Activated CD8-positive, alpha-beta memory T cell treated with anti-CD3 and anti-CD28 coated beads, Interleukin-2, amount 50 U/mL, for 1 hour (primary cell): Measurements from ENCODE around the gene SLC20A1.
"Not testable (repeated sequence)": the region's sequence is repeated elsewhere in the genome, so short reads cannot be mapped to it uniquely, and the experiment has no call there.

Experiments
- DNase-seq: peaks from one replicate; pipeline ENCODE4 v3.0.0-alpha.2; 2020; ENCODE audit errors: extremely low read depth

Gene SLC20A1

GRCh38 chr2:112683550-112684414 lies 38.0 kb downstream of the SLC20A1 start:
- DNase-seq = no peak

- DNase-seq = no peak
These were observed 38.7 kb downstream of the SLC20A1 start for GRCh38 chr2:112684415-112684775.

DNA sequence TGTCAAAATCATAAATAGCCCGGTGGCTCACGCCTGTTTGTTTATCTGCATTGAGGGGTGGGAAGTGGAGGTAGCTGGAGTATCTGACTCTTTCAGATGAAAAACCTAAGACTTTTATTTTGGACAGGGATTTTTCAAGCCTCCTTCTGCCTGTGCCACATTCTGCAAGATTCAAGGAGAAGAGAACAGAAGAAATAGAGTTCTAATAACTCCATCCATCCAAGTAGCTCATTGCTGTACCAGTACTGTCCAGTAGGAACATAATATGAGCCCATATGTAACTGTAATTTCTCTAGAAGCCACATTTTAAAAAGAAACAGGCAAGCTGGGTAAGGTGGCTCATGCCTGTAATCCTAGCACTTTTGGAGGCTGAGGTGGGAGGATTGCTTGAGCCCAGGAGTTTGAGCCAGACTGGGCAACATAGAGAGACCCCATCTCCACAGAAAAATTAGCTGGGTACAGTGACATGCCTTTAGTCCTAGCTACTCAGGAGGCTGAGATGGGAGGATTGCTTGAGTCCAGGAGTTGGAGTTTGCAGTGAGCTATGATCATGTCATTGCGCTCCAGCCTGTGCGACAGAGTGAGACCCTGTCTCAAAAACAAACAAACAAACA lies 39.6 kb downstream of the SLC20A1 start:
- no peak for DNase-seq

DNA sequence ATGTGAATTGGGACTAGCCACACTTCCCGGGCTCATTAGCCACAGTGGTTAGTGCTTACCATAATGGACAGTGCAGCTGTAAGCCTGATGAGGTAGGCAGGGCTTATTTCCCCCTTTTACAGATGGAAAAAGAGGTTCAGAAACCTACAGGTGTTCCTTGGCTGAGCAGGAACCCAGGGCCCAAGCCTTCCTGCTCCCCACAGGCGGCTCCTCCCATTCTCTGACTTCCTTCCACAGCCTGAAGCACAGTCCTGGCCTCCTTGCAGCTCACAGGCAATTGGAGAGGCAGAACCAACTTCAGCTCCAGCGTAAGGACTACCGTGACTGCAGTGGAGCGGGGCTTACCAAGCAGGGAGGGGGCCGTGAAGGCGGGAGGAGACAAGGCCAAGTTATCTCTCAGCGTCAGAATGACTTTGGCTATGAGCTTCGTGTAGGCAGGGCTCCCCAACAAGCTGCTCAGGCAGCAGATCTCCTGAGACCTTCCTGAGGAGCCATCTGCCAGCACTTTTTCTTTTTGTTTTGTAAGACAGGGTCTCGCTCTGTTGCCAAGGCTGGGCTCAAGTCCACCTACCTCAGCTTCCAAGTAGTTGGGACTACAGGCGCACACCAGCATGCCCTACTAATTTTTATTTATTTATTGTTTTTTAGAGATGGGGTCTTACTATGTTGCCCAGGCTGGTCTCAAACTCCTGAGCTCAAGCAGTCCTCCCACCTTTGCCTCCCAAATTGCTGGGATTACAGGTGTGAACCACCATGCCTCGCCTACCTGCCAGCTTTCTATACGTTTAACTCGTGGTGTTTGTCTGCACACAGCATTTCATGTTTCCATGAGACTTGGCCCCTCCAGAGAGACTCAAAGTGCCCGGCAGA lies 40.8 kb downstream of the SLC20A1 start:
- no peak for DNase-seq

GRCh38 chr2:112687522-112687921 lies 41.8 kb downstream of the SLC20A1 start:
- no peak for DNase-seq

- DNase-seq = no peak
These were observed 42.5 kb downstream of the SLC20A1 start for GRCh38 chr2:112688086-112688880.

DNA sequence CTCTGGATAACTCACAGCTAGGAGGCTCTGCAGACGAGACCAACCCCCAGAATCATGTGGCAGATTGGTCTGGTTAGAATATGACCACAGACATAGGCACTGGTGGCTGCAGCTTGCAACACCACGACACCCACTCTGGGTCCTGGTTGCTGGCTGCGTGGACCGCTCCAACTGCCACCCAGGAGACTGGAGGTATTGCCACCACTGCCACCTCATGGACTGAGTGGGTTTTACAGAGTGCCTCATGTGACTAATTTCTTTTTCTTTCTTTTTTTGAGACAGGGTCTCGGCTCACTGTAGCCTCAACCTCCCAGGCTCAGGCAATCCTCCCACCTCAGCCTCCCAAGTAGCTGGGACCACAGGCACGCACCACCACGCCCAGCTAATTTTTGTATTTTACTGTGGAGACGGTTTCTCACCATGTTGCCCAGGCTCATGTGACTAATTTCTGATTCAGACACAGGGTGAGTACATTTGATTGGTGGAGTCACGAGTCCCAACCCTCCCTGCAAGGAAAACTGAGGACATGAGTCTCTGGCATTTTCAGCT lies 45.2 kb downstream of the SLC20A1 start:
- DNase-seq = peak; percentile 40

DNA sequence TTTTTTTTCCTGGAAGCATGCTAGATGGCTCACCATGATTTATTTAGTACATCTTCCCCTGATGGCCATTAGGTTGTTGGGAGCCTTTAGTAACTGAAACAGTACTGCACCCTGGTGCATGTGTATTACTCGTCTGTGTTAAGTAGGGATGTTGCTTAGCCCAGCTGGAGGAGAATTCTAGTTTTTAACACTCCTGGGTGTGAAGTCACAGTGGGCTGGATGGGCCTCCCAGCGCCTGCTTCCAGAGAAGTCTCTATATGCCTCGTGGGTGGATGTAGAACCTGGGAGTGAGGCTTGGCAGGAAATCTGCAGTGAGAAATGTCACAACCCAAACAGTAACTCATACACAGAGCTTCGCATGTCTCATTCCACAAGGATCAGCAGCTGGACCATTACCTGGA lies 46.1 kb downstream of the SLC20A1 start:
- no peak for DNase-seq

- DNase-seq = no peak
These were observed 46.8 kb downstream of the SLC20A1 start for GRCh38 chr2:112692495-112692911.

DNA sequence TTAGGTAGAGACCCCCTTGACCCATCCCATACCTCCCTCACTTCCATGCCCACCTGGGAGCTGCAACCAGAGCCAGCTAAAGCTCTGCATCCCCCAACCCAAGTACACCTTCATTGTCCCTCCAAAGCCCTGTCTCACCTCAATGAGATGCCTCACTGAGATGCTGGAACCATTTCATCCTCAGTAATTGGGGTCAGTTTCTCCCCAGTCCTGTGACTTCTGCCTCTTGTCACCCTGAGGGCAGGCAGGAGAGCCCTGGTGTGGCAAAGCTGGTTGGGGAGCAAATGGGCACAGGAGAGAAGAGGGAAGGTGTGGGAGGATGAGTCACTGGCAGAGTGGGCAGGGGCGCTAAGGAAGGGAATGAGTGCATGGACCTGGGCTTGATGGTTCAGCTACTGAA lies 47.2 kb downstream of the SLC20A1 start:
- no peak for DNase-seq

DNA sequence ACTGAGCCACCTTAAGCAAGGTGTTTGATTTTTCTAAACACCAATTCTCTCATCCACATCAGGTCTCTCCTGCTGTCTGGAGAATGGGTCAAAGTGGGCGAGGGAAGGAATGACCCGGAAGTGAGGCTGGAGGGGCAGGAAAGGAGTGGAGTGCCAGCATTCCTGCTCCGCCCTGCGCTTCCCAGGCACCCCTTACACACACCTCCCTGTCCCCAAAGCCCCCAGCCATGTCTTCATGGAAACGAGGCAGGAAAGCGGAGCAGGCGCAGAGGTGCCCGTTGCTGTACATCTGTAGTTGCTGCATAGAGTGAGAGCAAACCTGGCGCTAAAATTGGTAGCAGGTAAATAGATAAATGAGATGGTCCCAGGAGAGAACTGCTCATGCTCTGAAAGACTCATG lies 47.9 kb downstream of the SLC20A1 start:
- no peak for DNase-seq

DNA sequence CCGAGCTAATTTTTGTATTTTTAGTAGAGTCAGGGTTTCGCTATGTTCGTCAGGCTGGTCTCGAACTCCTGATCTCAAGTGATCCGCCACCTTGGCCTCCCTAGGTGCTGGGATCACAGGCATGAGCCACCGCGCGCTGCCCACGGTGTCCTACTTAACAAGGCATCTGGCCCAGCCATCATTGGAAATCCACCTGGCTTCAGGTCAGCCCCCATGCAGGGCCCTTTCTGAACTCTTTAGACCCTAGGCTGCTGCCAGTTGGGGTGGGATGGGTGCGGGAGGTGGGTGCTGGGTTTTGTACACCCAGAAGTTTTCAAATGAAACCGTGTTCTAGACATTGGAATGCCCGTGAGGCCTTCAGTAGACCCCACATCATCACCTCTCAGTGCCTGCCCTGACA lies 48.4 kb downstream of the SLC20A1 start:
- no peak for DNase-seq

DNA sequence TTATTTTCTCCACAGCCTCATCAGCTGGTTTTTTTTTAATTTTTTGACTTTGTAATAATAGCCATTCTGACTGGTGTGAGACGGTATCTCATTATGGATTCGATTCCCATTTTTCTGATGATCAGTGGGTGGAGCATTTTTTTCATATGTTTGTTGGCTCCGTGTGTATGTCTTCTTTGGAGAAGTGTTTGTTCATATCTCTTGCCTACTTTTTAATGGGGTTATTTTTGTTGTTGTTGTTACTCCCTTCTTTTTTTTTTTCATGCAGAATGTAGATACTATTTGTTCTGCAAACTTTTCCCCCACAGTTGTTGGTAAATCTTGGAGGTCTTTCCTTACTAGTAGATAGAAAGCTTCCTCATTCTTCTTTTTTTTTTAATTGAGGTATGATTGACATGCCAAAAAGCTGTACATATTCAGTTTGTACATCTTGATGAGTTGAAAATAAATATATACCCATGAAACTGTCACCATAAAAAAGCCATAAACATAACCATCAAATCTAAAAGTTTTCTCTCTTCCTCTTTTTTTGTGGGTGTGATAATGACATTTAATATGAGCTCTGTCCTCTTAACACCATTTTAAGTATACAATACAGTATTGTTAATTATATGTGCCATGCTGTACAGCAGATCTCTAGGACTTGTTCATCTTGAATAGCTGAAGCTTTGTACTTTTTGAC lies 53.2 kb downstream of the SLC20A1 start:
- no peak for DNase-seq

DNA sequence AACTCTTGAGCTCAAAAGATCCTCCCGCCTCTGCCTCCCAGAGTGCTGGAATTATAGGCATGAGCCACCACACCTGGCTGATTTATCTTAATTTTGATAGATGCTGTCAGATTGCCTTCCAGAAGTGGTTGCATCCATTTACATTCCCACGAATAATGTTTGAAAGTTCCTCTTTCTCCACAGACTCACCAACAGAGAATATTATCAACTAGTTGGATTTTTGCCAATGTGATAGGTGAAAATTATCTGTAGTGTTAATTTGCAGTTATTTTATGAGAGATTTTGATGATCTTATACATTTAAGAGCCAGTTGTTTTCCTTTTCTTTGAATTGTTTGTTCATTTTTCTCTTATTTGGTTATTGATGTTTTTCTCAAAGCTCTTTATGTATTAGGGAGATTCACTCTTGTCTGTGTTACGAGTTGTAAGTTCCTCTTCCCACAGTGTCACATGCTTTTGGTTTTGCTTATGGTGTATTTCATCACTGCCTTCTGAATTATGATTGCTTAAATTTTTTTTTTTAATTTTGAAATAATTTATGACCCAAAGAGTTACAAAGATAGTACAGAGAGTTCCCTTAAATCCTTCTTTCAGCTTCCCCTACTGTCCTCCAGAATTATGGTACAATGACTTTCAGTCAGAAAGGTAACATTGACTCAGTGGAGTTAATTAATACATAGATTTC lies 54.4 kb downstream of the SLC20A1 start:
- DNase-seq = no peak

GRCh38 chr2:112701052-112701451 lies 55.3 kb downstream of the SLC20A1 start:
- no peak for DNase-seq

DNA sequence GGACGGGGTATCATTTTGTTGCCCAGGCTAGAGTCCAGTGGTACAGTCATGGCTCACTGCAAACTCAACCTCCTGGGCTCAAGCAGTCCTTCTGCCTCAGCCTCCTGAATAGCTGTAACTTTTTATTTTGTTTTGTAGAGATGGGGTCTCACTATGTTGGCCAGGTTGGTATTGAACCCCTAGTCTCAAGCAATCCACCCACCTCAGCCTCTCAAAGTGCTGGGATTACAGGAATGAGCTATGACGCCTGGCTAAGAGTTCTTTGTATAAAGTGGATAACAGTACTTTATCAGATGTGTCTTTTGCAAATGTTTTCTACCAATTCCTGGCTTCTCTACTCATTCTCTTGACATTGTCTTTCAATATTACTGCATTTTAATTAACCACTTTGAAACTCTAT lies 57.9 kb downstream of the SLC20A1 start:
- DNase-seq = no peak

GRCh38 chr2:112705575-112705974 lies 59.8 kb downstream of the SLC20A1 start:
- no peak for DNase-seq

GRCh38 chr2:112706170-112706664 lies 60.5 kb downstream of the SLC20A1 start:
- DNase-seq = no peak

DNA sequence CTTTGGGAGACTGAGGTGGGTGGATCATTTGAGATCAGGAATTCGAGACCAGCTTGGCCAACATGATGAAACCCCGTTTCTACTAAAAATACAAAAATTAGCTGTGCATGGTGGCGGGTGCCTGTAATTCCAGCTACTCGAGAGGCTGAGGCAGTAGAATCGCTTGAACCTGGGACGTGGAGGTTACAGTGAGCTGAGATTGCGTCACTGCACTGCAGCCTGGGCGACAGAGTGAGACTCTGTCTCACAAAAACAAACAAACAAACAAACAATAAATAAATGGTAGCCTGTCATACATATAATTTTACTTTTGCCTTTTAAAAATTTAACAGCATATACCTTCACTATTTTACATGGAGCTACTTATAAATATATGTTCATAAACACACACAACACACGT lies 61.2 kb downstream of the SLC20A1 start:
- DNase-seq = not testable (repeated sequence)

DNA sequence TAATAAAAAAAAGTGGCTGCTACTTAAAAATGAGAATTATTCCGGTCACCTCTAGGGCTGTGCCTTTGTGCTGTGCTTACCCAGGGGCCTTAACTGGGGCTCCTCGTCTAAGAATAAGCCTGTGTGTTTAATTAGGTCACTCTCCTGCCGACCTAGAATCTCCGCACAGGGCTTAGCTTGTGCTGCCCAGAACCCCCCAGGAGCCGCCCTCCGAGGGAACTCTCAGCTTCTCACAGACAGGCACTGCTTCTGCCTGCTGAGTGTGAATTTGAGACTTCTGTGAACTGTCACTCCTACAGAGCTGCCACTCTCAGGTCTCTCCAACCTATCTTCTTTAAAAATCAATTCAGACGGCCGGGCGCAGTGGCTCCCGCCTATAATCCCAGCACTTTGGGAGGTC lies 63.2 kb downstream of the SLC20A1 start:
- DNase-seq = no peak
